Hepatocyte (in vitro differentiated cells): ENCODE data around the gene PEX7. TPM values are rescaled to one million over a fixed set of nuclear protein-coding genes. Genes with fewer than 3 reads are reported as not detected.

Experiments used
- DNase-seq: peaks from one replicate; pipeline ENCODE4 v3.0.0-alpha.2; 2016; ENCODE audit warnings: low spot score
- H2AFZ ChIP-seq: fragments of 200-600 bp; sonication (generic); 2 replicates; pipeline ENCODE4 v1.6.0; 2016; ENCODE audit warnings: antibody characterized with exemption, mild to moderate bottlenecking
- H3K27ac ChIP-seq: fragments of 200-600 bp; sonication (generic); 2 replicates; pipeline ENCODE4 v1.5.1; 2016; ENCODE audit warnings: mild to moderate bottlenecking
- H3K27me3 ChIP-seq: fragments of 200-600 bp; sonication (generic); 2 replicates; pipeline ENCODE4 v1.6.1; 2016
- H3K36me3 ChIP-seq: fragments of 200-600 bp; sonication (generic); replicated peaks from 2 replicates; pipeline ENCODE4 v1.5.1; 2016; ENCODE audit warnings: low read depth; ENCODE audit not compliant: insufficient read depth
- H3K4me1 ChIP-seq: fragments of 200-600 bp; sonication (generic); 2 replicates; pipeline ENCODE4 v1.5.1; 2016; ENCODE audit warnings: mild to moderate bottlenecking, moderate library complexity; ENCODE audit not compliant: insufficient read depth
- H3K4me2 ChIP-seq: fragments of 200-600 bp; sonication (generic); 2 replicates; pipeline ENCODE4 v1.6.0; 2016
- H3K4me3 ChIP-seq: fragments of 200-600 bp; sonication (generic); 2 replicates; pipeline ENCODE4 v1.5.1; 2016; ENCODE audit warnings: mild to moderate bottlenecking
- H3K79me2 ChIP-seq: fragments of 200-600 bp; sonication (generic); 2 replicates; pipeline ENCODE4 v1.6.0; 2017; ENCODE audit warnings: mild to moderate bottlenecking
- H3K9me2 ChIP-seq: fragments of 200-600 bp; sonication (generic); replicated peaks from 2 replicates; pipeline ENCODE4 v1.6.0; 2017; ENCODE audit warnings: mild to moderate bottlenecking; ENCODE audit not compliant: insufficient read depth
- H3K9me3 ChIP-seq: fragments of 200-600 bp; sonication (generic); 2 replicates; pipeline ENCODE4 v1.5.1; 2016; ENCODE audit warnings: low read depth, mild to moderate bottlenecking
- H4K20me1 ChIP-seq: fragments of 200-600 bp; sonication (generic); 2 replicates; pipeline ENCODE4 v1.6.0; 2016; ENCODE audit warnings: mild to moderate bottlenecking; ENCODE audit not compliant: insufficient read depth, poor library complexity, severe bottlenecking
- EZH2 ChIP-seq: fragments of 200-600 bp; sonication (generic); IDR thresholded peaks from 2 replicates; pipeline ENCODE4 v1.6.1; 2016; ENCODE audit warnings: antibody characterized with exemption, mild to moderate bottlenecking, borderline replicate concordance
- EZH2phosphoT487 ChIP-seq: fragments of 200-600 bp; sonication (generic); IDR thresholded peaks from one replicate; pipeline ENCODE4 v1.6.1; 2018; ENCODE audit warnings: antibody characterized with exemption, mild to moderate bottlenecking, low read depth, moderate library complexity; ENCODE audit not compliant: unreplicated experiment, severe bottlenecking
- WGBS: methylation state at CpG from one replicate; pipeline ENCODE4 v1.1.6; 2016; ENCODE audit warnings: low lambda C conversion rate; ENCODE audit errors: missing lambda C conversion rate; 5-methylcytosine and 5-hydroxymethylcytosine counted together
- polyA plus RNA-seq: library from polyadenylated mRNA; unstranded; fragments of >200 nt; fragmentation: Nextera tagmentation; extraction: Ambion mirVana; gene quantifications from 2 replicates; pipeline ENCODE4 v1.2.1, GENCODE V29; 2016
- total RNA-seq: library from RNA; depleted of rRNA; stranded (reverse); fragments of >200 nt; gene quantifications from 2 replicates; pipeline ENCODE4 v1.2.3, GENCODE V29; 2014
- TF ChIP-seq, protein P1 (sequence below): fragments of 200-600 bp; sonication (generic); IDR thresholded peaks from 2 replicates; pipeline ENCODE4 v1.5.1; 2016; ENCODE audit warnings: antibody characterized with exemption, mild to moderate bottlenecking; ENCODE audit not compliant: poor library complexity

PEX7 gene
- total and polyA plus RNA-seq, 2 experiments from 2014 or later, result 9.6 to 15.6 TPM

DNA sequence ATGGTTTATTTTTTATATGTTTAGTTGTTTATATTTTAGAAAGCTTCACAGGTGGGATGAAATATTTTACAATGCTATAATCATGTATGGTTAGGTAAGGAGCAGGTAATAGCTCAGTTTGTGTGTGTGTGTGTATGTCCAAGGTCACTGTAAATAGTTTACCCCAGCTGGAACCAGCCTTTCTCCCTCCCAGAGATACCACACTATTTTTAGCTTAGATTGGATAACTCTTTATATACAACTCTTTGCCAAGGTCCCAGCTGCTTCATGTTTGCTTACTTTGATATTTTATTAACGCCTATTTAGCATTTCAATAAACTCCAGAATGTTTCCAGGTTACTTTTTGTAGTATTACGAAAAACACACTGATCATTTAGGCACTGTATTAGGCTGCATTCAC lies 1.8 kb upstream of the PEX7 start:
- Histone ChIP-seq H4K20me1 (no peaks in the 10 kb centered on the region), H3K4me3 (no peak overlapping the region), H3K4me1 (no peaks in the 10 kb centered on the region), H3K9me2 (no peaks in the 10 kb centered on the region), H3K9me3 (no peaks in the 10 kb centered on the region), H3K4me2 (no peak overlapping the region), H3K27me3 (peaks cover 4% of the 10 kb centered on the region), H3K79me2 (peaks cover 6% of the 10 kb centered on the region), H3K27ac (no peak overlapping the region), H3K36me3 (no peaks in the 10 kb centered on the region), H2AFZ (no peak overlapping the region)
- DNase-seq, result no peak
- 73% methylated on average over 2 of the region's 2 CpGs for WGBS
- no peak for TF ChIP-seq EZH2phosphoT487
- no peak for TF ChIP-seq EZH2
- TF ChIP-seq, protein P1, sequence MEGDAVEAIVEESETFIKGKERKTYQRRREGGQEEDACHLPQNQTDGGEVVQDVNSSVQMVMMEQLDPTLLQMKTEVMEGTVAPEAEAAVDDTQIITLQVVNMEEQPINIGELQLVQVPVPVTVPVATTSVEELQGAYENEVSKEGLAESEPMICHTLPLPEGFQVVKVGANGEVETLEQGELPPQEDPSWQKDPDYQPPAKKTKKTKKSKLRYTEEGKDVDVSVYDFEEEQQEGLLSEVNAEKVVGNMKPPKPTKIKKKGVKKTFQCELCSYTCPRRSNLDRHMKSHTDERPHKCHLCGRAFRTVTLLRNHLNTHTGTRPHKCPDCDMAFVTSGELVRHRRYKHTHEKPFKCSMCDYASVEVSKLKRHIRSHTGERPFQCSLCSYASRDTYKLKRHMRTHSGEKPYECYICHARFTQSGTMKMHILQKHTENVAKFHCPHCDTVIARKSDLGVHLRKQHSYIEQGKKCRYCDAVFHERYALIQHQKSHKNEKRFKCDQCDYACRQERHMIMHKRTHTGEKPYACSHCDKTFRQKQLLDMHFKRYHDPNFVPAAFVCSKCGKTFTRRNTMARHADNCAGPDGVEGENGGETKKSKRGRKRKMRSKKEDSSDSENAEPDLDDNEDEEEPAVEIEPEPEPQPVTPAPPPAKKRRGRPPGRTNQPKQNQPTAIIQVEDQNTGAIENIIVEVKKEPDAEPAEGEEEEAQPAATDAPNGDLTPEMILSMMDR, result no peak

DNA sequence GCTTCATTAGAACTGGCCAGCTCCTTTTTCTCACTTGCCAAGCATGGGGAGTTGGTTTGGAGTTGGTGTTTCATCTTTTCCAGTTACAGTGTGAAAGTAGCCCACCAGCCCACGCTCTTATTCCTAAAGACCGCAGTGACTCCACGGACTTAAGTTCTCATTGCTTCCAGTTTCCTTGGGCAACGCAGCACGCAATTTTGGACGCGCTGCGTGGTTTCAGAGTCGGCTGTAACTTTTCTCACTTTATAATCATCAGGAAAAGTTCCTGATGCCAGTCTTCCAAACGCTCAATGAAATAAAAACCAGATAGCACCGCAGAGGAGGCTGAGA lies 381 bp upstream of the PEX7 start:
- Histone ChIP-seq H2AFZ (peak overlapping the region; percentile 95), H4K20me1 (no peaks in the 10 kb centered on the region), H3K9me3 (no peaks in the 10 kb centered on the region), H3K4me1 (no peaks in the 10 kb centered on the region), H3K4me2 (peak overlapping the region; percentile 82), H3K9me2 (no peaks in the 10 kb centered on the region), H3K36me3 (no peaks in the 10 kb centered on the region), H3K4me3 (peak overlapping the region; percentile 45), H3K27ac (peak overlapping the region; percentile 93), H3K27me3 (peaks cover 4% of the 10 kb centered on the region), H3K79me2 (peaks cover 6% of the 10 kb centered on the region)
- peak; percentile 23 for DNase-seq
- TF ChIP-seq, protein P1, result no peak
- TF ChIP-seq EZH2 (no peak), EZH2phosphoT487 (no peak)
- 7% methylated on average over 11 of the region's 11 CpGs for WGBS

DNA sequence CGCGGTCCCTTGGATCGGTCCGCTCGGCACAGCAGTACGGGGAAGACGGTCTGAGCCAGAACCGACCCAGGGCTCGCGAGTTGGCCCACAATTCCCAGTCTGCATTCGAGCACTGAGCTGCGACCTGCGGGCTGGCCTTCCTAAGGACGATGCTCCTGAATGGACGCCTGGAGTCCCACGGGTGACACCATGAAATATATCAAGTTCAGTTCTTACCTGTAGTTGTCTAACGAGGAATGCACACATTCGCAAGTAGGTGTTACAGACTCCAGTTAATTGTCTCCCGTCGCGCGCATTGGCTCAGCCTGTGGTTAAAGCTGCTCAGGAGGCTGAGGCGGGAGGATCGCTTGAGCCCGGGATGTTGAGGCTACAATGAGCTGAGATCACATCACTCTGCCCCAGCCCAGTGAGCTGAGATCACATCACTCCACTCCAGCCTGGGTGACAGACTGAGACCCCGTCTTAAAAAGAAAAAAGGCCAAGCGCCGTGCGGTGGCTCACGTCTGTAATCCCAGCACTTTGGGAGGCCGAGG lies 802 bp downstream of the PEX7 start:
- H3K27ac ChIP-seq, result peak overlapping the region; percentile 93
- 69% methylated on average over 31 of the region's 31 CpGs for WGBS

More for the DNA sequence above, 802 bp downstream of the PEX7 start:
- Histone ChIP-seq H2AFZ (peak overlapping the region; percentile 95), H4K20me1 (no peaks in the 10 kb centered on the region), H3K4me1 (no peaks in the 10 kb centered on the region), H3K4me3 (peak overlapping the region; percentile 45), H3K4me2 (peak overlapping the region; percentile 82), H3K27me3 (peaks cover 4% of the 10 kb centered on the region), H3K9me2 (no peaks in the 10 kb centered on the region), H3K79me2 (peaks cover 6% of the 10 kb centered on the region), H3K36me3 (no peaks in the 10 kb centered on the region), H3K9me3 (no peaks in the 10 kb centered on the region)
- TF ChIP-seq EZH2phosphoT487, result no peak
- TF ChIP-seq, protein P1, result no peak
- no peak for TF ChIP-seq EZH2
- DNase-seq, result no peak
